HepG2 (cell line): ENCODE measurements around the gene SNRNP200. TPM values are rescaled to one million over a fixed set of nuclear protein-coding genes. Genes with fewer than 3 reads are reported as not detected.

Experiments
- AKNA ChIP-seq: sonication (generic); formaldehyde crosslinking; IDR thresholded peaks from 2 replicates; pipeline ENCODE4 v1.4.0; 2020; ENCODE audit warnings: missing genetic modification reagents, borderline replicate concordance
- ETV6 ChIP-seq: sonication (generic); formaldehyde crosslinking; conservative IDR thresholded peaks from 2 replicates; pipeline ENCODE4 v1.4.0; 2020; ENCODE audit warnings: missing genetic modification reagents
- GABPB1 ChIP-seq: IDR thresholded peaks from 2 replicates; pipeline ENCODE4 v1.6.1; 2016; ENCODE audit warnings: mild to moderate bottlenecking, missing genetic modification reagents, moderate library complexity, missing compliant biosample characterization
- IRF2 ChIP-seq: IDR thresholded peaks from 2 replicates; pipeline ENCODE4 v1.6.1; 2018; ENCODE audit warnings: missing genetic modification reagents, missing compliant biosample characterization
- IRX3 ChIP-seq: sonication (generic); formaldehyde crosslinking; IDR thresholded peaks from 2 replicates; pipeline ENCODE4 v1.8.1; 2023; ENCODE audit warnings: mild to moderate bottlenecking, low read depth, missing genetic modification reagents, borderline replicate concordance
- KLF9 ChIP-seq: IDR thresholded peaks from 2 replicates; pipeline ENCODE4 v1.6.1; 2016; ENCODE audit warnings: low read depth
- MBD4 ChIP-seq: IDR thresholded peaks from 2 replicates; pipeline ENCODE4 v1.6.1; 2012; ENCODE audit warnings: low read length, inconsistent platforms, borderline replicate concordance
- NFE2 ChIP-seq: sonication (generic); formaldehyde crosslinking; IDR thresholded peaks from 2 replicates; pipeline ENCODE4 v1.4.0; 2020; ENCODE audit warnings: missing genetic modification reagents
- NFE2L1 ChIP-seq: sonication (generic); formaldehyde crosslinking; IDR thresholded peaks from 2 replicates; pipeline ENCODE4 v1.4.0; 2020; ENCODE audit warnings: missing genetic modification reagents, mild to moderate bottlenecking, borderline replicate concordance
- PATZ1 ChIP-seq: sonication (generic); formaldehyde crosslinking; IDR thresholded peaks from 2 replicates; pipeline ENCODE4 v1.4.0; 2020; ENCODE audit warnings: missing genetic modification reagents
- PBX2 ChIP-seq: IDR thresholded peaks from 2 replicates; pipeline ENCODE4 v1.6.1; 2016; ENCODE audit warnings: control low read depth
- U2AF1 ChIP-seq: fragments of 200-400 bp; formaldehyde crosslinking; optimal IDR thresholded peaks from 2 replicates; pipeline ENCODE3; 2017; ENCODE audit warnings: mild to moderate bottlenecking, low read depth, low read length
- ZBTB2 ChIP-seq: sonication (generic); formaldehyde crosslinking; IDR thresholded peaks from 2 replicates; pipeline ENCODE4 v1.8.0; 2022; ENCODE audit warnings: low read depth, missing genetic modification reagents
- ZFYVE20 ChIP-seq: sonication (generic); formaldehyde crosslinking; IDR thresholded peaks from 2 replicates; pipeline ENCODE4 v1.8.0; 2023; ENCODE audit warnings: low read depth, mild to moderate bottlenecking, moderate library complexity, missing genetic modification reagents, borderline replicate concordance
- ZNF513 ChIP-seq: sonication (generic); formaldehyde crosslinking; conservative IDR thresholded peaks from 2 replicates; pipeline ENCODE4 v1.5.0; 2020; ENCODE audit warnings: missing genetic modification reagents
- ZNF672 ChIP-seq: sonication (generic); formaldehyde crosslinking; IDR thresholded peaks from 2 replicates; pipeline ENCODE4 v1.8.1; 2022; ENCODE audit warnings: missing genetic modification reagents
- polyA plus RNA-seq, 8 experiments: library from polyadenylated mRNA; depleted of rRNA in 3 of 8; stranded (reverse) in 7 of 8; unstranded in 1 of 8; fragments of >200 nt; fragmentation: Illumina TruSeq in 4 of 8; extraction: Trizol in 4 of 8; gene quantifications; 2 replicates each; pipeline versions ENCODE4 v1.2.1 to v1.2.3, GENCODE V29; 2011 to 2016; ENCODE audit warnings: low read depth in 4 of 8, missing spikeins in 1 of 8, mixed read lengths in 1 of 8; ENCODE audit not compliant: insufficient read depth in 1 of 8
- total RNA-seq, 5 experiments: library from RNA; depleted of rRNA; stranded (reverse); fragments of >200 nt; fragmentation: Illumina TruSeq; extraction: Trizol; gene quantifications; 2 replicates each; pipeline ENCODE4 v1.2.3, GENCODE V29; 2016; ENCODE audit warnings: low read depth in 1 of 5

The SNRNP200 gene
- total and polyA plus RNA-seq, 2 of the 13 experiments (the other 11 are each of a cell fraction or from before 2014, with no cell fraction given) = 99.0 to 232 TPM

- TF ChIP-seq ZBTB2 (CRISPR knock-in tag) (peak; percentile 97), GABPB1 (peak; percentile 99), ETV6 (CRISPR knock-in tag) (no peak; the same call in none of the 2 replicates), PATZ1 (CRISPR knock-in tag) (peak; percentile 79), ZNF672 (CRISPR knock-in tag) (no peak), U2AF1 (no peak), NFE2L1 (CRISPR knock-in tag) (0 out of 2 replicates have a peak, but pooled peaks have one; percentile 59), IRF2 (CRISPR knock-in tag) (peak; percentile 96), MBD4 (no peak), AKNA (CRISPR knock-in tag) (no peak; the same call in 1 of the 2 replicates), KLF9 (CRISPR knock-in tag) (no peak), ZFYVE20 (peak; percentile 87; the same call in 1 of the 2 replicates), NFE2 (CRISPR knock-in tag) (no peak), ZNF513 (CRISPR knock-in tag) (no peak), PBX2 (CRISPR knock-in tag) (no peak), IRX3 (CRISPR knock-in tag) (0 out of 2 replicates have a peak, but pooled peaks have one; percentile 29)
These were observed 39.3 kb downstream of the SNRNP200 start, which contains the start of the genes CIAO1 and TMEM127 (continued) for GRCh38 chr2:96265840-96266679.
